Neural progenitor cell (in vitro differentiated cells): ENCODE results near the gene UNG. TPM values are rescaled to one million over a fixed set of nuclear protein-coding genes. Genes with fewer than 3 reads are reported as not detected.

Experiments
- DNase-seq: peaks from one replicate; pipeline ENCODE4 v3.0.0-alpha.2; 2016; ENCODE audit warnings: low spot score
- H2AFZ ChIP-seq: fragments of 200-600 bp; sonication (generic); replicated peaks from 2 replicates; pipeline ENCODE4 v1.6.1; 2016; ENCODE audit warnings: antibody characterized with exemption
- H3F3A ChIP-seq: fragments of 200-600 bp; sonication (generic); 2 replicates; pipeline ENCODE4 v1.6.1; 2016; ENCODE audit warnings: antibody characterized with exemption, low read depth
- H3K27ac ChIP-seq: fragments of 200-600 bp; sonication (generic); 2 replicates; pipeline ENCODE4 v1.5.1; 2016; ENCODE audit warnings: mild to moderate bottlenecking
- H3K27me3 ChIP-seq: fragments of 200-600 bp; sonication (generic); 2 replicates; pipeline ENCODE4 v1.6.1; 2016; ENCODE audit warnings: mild to moderate bottlenecking, moderate library complexity
- H3K36me3 ChIP-seq: fragments of 200-600 bp; sonication (generic); 2 replicates; pipeline ENCODE4 v1.5.1; 2016
- H3K4me1 ChIP-seq: fragments of 200-600 bp; sonication (generic); 2 replicates; pipeline ENCODE4 v1.6.1; 2016; ENCODE audit warnings: mixed run types
- H3K4me2 ChIP-seq: fragments of 200-600 bp; sonication (generic); 2 replicates; pipeline ENCODE4 v1.6.1; 2016
- H3K4me3 ChIP-seq: fragments of 200-600 bp; sonication (generic); 2 replicates; pipeline ENCODE4 v1.5.1; 2016
- H3K79me2 ChIP-seq: fragments of 200-600 bp; sonication (generic); 2 replicates; pipeline ENCODE4 v1.6.1; 2016; ENCODE audit warnings: low read depth
- H3K9ac ChIP-seq: fragments of 200-600 bp; sonication (generic); 2 replicates; pipeline ENCODE4 v1.6.1; 2016
- H3K9me3 ChIP-seq: fragments of 200-600 bp; sonication (generic); 2 replicates; pipeline ENCODE4 v1.5.1; 2016; ENCODE audit warnings: low read depth
- H4K20me1 ChIP-seq: fragments of 200-600 bp; sonication (generic); 2 replicates; pipeline ENCODE4 v1.6.1; 2016; ENCODE audit warnings: low read depth
- H3K27ac Mint-ChIP-seq: 3 replicates; pipeline ENCODE4 v1.8.0; 2021; ENCODE audit warnings: mixed read lengths
- H3K27me3 Mint-ChIP-seq: 2 replicates; pipeline ENCODE4 v1.8.0; 2022; ENCODE audit warnings: low read depth, mild to moderate bottlenecking, inconsistent platforms, moderate library complexity, mixed read lengths; ENCODE audit not compliant: insufficient read depth
- H3K36me3 Mint-ChIP-seq: 3 replicates; pipeline ENCODE4 v1.8.0; 2021; ENCODE audit warnings: mixed read lengths
- H3K4me1 Mint-ChIP-seq: 3 replicates; pipeline ENCODE4 v1.8.0; 2021; ENCODE audit warnings: mixed read lengths
- H3K4me3 Mint-ChIP-seq: 3 replicates; pipeline ENCODE4 v1.8.0; 2021; ENCODE audit warnings: mild to moderate bottlenecking, moderate library complexity, mixed read lengths
- H3K9me3 Mint-ChIP-seq: 3 replicates; pipeline ENCODE4 v1.8.0; 2020; ENCODE audit warnings: mixed read lengths
- EZH2 ChIP-seq: fragments of 200-600 bp; sonication (generic); IDR thresholded peaks from 2 replicates; pipeline ENCODE4 v1.6.1; 2017; ENCODE audit warnings: antibody characterized with exemption, mild to moderate bottlenecking, moderate library complexity
- EZH2phosphoT487 ChIP-seq: fragments of 200-600 bp; sonication (generic); IDR thresholded peaks from 2 replicates; pipeline ENCODE4 v1.6.1; 2017; ENCODE audit warnings: antibody characterized with exemption
- total RNA-seq: library from RNA; depleted of rRNA; stranded (reverse); fragments of >200 nt; gene quantifications from 2 replicates; pipeline ENCODE4 v1.2.3, GENCODE V29; 2015; ENCODE audit warnings: low replicate concordance
- TF ChIP-seq, protein P1 (sequence below): fragments of 200-600 bp; sonication (generic); IDR thresholded peaks from 2 replicates; pipeline ENCODE4 v1.5.1; 2017; ENCODE audit warnings: antibody characterized with exemption, mild to moderate bottlenecking

Gene UNG
- total RNA-seq, 1 donor from 2014 or later, result 71.0 TPM

DNA sequence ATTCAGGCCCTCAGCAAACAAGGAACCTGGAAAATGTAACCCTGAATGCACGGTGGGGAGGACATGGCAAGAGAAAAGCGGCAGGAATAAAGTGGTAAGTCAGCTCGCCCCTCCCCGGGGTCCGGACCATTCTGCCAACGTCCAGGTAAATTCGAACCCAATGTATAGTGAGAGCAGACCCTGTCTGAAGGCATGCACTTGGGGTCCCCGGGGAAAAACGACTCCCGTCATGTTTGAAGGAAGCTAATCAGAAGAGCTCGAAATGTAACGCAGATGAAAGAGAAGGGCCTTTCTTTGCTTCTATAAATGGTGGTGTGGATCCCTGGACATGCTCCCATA lies 19.2 kb downstream of the UNG start:
- Histone ChIP-seq H3F3A (peaks cover 14% of the 10 kb centered on the region), H3K4me3 (no peak overlapping the region), H3K27me3 (no peaks in the 10 kb centered on the region), H3K27ac (no peak overlapping the region), H3K9me3 (no peaks in the 10 kb centered on the region), H3K9ac (no peak overlapping the region), H2AFZ (no peak overlapping the region), H3K4me2 (no peak overlapping the region), H3K79me2 (no peaks in the 10 kb centered on the region), H3K4me1 (peaks cover 17% of the 10 kb centered on the region), H4K20me1 (no peaks in the 10 kb centered on the region), H3K36me3 (no peaks in the 10 kb centered on the region)
- no peaks in the 10 kb centered on the region for H3K9me3 Mint-ChIP-seq
- no peak for DNase-seq
- no peak overlapping the region for H3K4me3 Mint-ChIP-seq
- peaks cover 38% of the 10 kb centered on the region for H3K4me1 Mint-ChIP-seq
- no peak overlapping the region for H3K27ac Mint-ChIP-seq
- no peak for TF ChIP-seq EZH2
- TF ChIP-seq, protein P1, sequence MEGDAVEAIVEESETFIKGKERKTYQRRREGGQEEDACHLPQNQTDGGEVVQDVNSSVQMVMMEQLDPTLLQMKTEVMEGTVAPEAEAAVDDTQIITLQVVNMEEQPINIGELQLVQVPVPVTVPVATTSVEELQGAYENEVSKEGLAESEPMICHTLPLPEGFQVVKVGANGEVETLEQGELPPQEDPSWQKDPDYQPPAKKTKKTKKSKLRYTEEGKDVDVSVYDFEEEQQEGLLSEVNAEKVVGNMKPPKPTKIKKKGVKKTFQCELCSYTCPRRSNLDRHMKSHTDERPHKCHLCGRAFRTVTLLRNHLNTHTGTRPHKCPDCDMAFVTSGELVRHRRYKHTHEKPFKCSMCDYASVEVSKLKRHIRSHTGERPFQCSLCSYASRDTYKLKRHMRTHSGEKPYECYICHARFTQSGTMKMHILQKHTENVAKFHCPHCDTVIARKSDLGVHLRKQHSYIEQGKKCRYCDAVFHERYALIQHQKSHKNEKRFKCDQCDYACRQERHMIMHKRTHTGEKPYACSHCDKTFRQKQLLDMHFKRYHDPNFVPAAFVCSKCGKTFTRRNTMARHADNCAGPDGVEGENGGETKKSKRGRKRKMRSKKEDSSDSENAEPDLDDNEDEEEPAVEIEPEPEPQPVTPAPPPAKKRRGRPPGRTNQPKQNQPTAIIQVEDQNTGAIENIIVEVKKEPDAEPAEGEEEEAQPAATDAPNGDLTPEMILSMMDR, result no peak
- no peak for TF ChIP-seq EZH2phosphoT487
- peaks cover 3% of the 10 kb centered on the region for H3K36me3 Mint-ChIP-seq
- H3K27me3 Mint-ChIP-seq, result no peaks in the 10 kb centered on the region

DNA sequence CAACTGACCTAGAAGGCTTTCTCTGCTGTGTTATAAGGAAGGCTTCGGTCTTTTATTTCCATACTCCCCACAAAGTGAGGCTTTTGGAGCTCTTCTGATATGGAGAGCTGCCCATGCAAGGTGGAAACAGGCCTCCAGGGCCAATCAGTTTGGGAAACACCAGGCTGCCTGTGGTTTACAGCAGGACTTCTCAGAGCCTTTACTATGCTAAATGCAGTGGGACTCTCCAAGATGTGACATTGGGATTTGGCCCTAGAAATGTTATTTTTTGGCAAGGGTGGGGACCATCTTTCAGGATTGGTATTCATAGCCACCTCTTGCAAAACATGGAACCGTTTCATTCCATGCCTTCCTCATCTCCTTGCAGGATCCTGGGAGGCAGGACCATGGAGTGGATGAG lies 22.7 kb downstream of the UNG start:
- Histone ChIP-seq H3K9me3 (no peaks in the 10 kb centered on the region), H3K4me1 (peaks cover 15% of the 10 kb centered on the region), H3K4me3 (no peak overlapping the region), H3F3A (no peaks in the 10 kb centered on the region), H2AFZ (no peak overlapping the region), H4K20me1 (no peaks in the 10 kb centered on the region), H3K79me2 (no peaks in the 10 kb centered on the region), H3K27me3 (no peaks in the 10 kb centered on the region), H3K9ac (no peak overlapping the region), H3K36me3 (no peaks in the 10 kb centered on the region), H3K27ac (no peak overlapping the region), H3K4me2 (no peak overlapping the region)
- Mint-ChIP-seq H3K27me3 (no peaks in the 10 kb centered on the region), H3K36me3 (peaks cover 3% of the 10 kb centered on the region), H3K4me3 (no peak overlapping the region), H3K9me3 (no peaks in the 10 kb centered on the region), H3K4me1 (peaks cover 17% of the 10 kb centered on the region), H3K27ac (peak overlapping the region; percentile 94)
- TF ChIP-seq EZH2phosphoT487 (no peak), EZH2 (no peak)
- TF ChIP-seq, protein P1, result no peak
- DNase-seq, result no peak

DNA sequence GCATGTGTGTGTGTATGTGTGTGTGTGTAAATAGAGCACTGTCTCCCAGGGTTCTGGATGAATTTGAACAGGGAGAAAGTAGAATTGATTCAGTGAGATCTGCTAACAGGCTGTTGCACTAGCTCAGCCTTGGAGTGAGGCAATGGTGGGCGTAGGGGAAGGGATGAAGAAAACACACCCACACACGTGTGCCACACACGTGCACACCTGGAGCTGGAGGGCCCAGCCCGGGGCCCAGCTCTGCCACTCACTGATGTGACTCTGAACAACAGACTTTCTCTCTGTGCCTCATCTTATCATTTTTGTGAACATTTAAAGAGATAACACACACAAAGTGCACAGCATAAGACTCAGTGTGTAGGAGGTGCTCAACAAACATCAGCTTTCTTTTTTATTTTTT lies 23.2 kb downstream of the UNG start:
- Histone ChIP-seq H3K4me1 (peaks cover 10% of the 10 kb centered on the region), H3F3A (no peaks in the 10 kb centered on the region), H3K9me3 (no peaks in the 10 kb centered on the region), H3K4me3 (no peak overlapping the region), H3K9ac (no peak overlapping the region), H3K79me2 (no peaks in the 10 kb centered on the region), H4K20me1 (no peaks in the 10 kb centered on the region), H3K36me3 (no peaks in the 10 kb centered on the region), H3K27ac (no peak overlapping the region), H3K4me2 (no peak overlapping the region), H3K27me3 (no peaks in the 10 kb centered on the region), H2AFZ (no peak overlapping the region)
- Mint-ChIP-seq H3K36me3 (peaks cover 3% of the 10 kb centered on the region), H3K27me3 (no peaks in the 10 kb centered on the region), H3K4me1 (peaks cover 12% of the 10 kb centered on the region), H3K27ac (peak overlapping the region; percentile 94), H3K4me3 (no peak overlapping the region), H3K9me3 (no peaks in the 10 kb centered on the region)
- no peak for TF ChIP-seq EZH2
- TF ChIP-seq, protein P1, result no peak
- TF ChIP-seq EZH2phosphoT487, result no peak
- no peak for DNase-seq
